GM12878 (cell line): ENCODE data around the gene PUSL1. TPM values are rescaled to one million over a fixed set of nuclear protein-coding genes. Genes with fewer than 3 reads are reported as not detected.

Experiments
- ATAC-seq: fragments of 200-7000 bp; cut with Tn5 transposase; 3 replicates; pipeline ENCODE4 v1.9.1; 2020; ENCODE audit warnings: mild to moderate bottlenecking, moderate library complexity
- BruUV-seq: library from RNA; stranded (reverse); fragments of 400-500 nt; replicated peaks from 2 replicates; lab custom pipeline; 2021; lab: Mats Ljungman, UMichigan
- CTCF ChIA-PET: fragments of 300-600 bp; sonication (Branson Sonifier 250); formaldehyde crosslinking; extraction: SDS; loops from one replicate; lab custom pipeline; 2021; ENCODE audit warnings: inconsistent platforms; lab: Yijun Ruan, JAX
- POLR2A ChIA-PET: fragments of 350-600 bp; formaldehyde crosslinking; extraction: SDS; loops from one replicate; lab custom pipeline; 2021; ENCODE audit warnings: inconsistent platforms; lab: Charles Lee
- RAD21 ChIA-PET: fragments of 300-600 bp; sonication (Branson Sonifier 250); formaldehyde crosslinking; loops from one replicate; lab custom pipeline; 2023; ENCODE audit warnings: antibody characterized with exemption; ENCODE audit not compliant: unreplicated experiment; lab: Charles Lee
- SMC1A ChIA-PET: fragments of 300-600 bp; sonication (Branson Sonifier 250); formaldehyde crosslinking; loops from one replicate; lab custom pipeline; 2023; ENCODE audit not compliant: unreplicated experiment, uncharacterized antibody; lab: Charles Lee
- DNase-seq: peaks from one replicate; pipeline ENCODE4 v3.0.0-alpha.2; 2011; ENCODE audit warnings: low read depth, low spot score
- FAIRE-seq: peaks from 3 replicates; lab custom pipeline; 2011; peaks lifted over from hg19 to GRCh38; lab: Jason Lieb, UNC
- H2AFZ ChIP-seq: 2 replicates; pipeline ENCODE4 v1.6.0; 2011; ENCODE audit warnings: low read depth, low read length, control low read depth; ENCODE audit not compliant: control insufficient read depth
- H3K27ac ChIP-seq: 2 replicates; pipeline ENCODE4 v1.5.1; 2011; ENCODE audit warnings: control low read depth; ENCODE audit not compliant: control insufficient read depth, insufficient read depth
- H3K27me3 ChIP-seq, 2 experiments: replicated peaks in 1 of 2; 2 replicates each; pipeline versions ENCODE4 v1.6.0 to v1.6.1; 2011; ENCODE audit warnings: low read length in 1 of 2; ENCODE audit not compliant: control insufficient read depth in 2 of 2, insufficient read depth in 2 of 2
- H3K36me3 ChIP-seq, 2 experiments: 2 replicates each; pipeline ENCODE4 v1.5.1; 2011; ENCODE audit warnings: low read length in 1 of 2; ENCODE audit not compliant: control insufficient read depth in 2 of 2, insufficient read depth in 2 of 2
- H3K4me1 ChIP-seq: 2 replicates; pipeline ENCODE4 v1.6.1; 2011; ENCODE audit warnings: mild to moderate bottlenecking, low read length, moderate library complexity, mixed read lengths; ENCODE audit not compliant: control insufficient read depth, insufficient read depth
- H3K4me2 ChIP-seq: 2 replicates; pipeline ENCODE4 v1.6.0; 2011; ENCODE audit warnings: control low read depth; ENCODE audit not compliant: control insufficient read depth, insufficient read depth
- H3K4me3 ChIP-seq: fragments of 200-600 bp; sonication (generic); 2 replicates; pipeline ENCODE4 v1.5.1; 2016
- H3K79me2 ChIP-seq: 2 replicates; pipeline ENCODE4 v1.6.0; 2011; ENCODE audit warnings: low read length; ENCODE audit not compliant: control insufficient read depth, insufficient read depth
- H3K9ac ChIP-seq: 2 replicates; pipeline ENCODE4 v1.8.0; 2011; ENCODE audit warnings: low read length, control low read depth, mixed read lengths; ENCODE audit not compliant: control insufficient read depth, insufficient read depth
- H3K9me3 ChIP-seq: replicated peaks from 3 replicates; pipeline ENCODE4 v1.5.1; 2011; ENCODE audit warnings: mild to moderate bottlenecking, low read length; ENCODE audit not compliant: control insufficient read depth, insufficient read depth
- H4K20me1 ChIP-seq: 2 replicates; pipeline ENCODE4 v1.6.0; 2011; ENCODE audit not compliant: control insufficient read depth, insufficient read depth
- CHD2 ChIP-seq: IDR thresholded peaks from 2 replicates; pipeline ENCODE4 v1.6.1; 2011; ENCODE audit warnings: low read depth, low read length, improper control_type of control experiment, borderline replicate concordance
- ETV6 ChIP-seq, 2 experiments: fragments of 450-650 bp in 1 of 2; IDR thresholded peaks in 1 of 2; conservative IDR thresholded peaks in 1 of 2; 2 replicates each; pipeline ENCODE4 v1.6.1; 2014; ENCODE audit warnings: antibody characterized with exemption in 1 of 2, borderline replicate concordance in 1 of 2, low read depth in 1 of 2, mild to moderate bottlenecking in 1 of 2, moderate library complexity in 1 of 2
- MYC ChIP-seq: IDR thresholded peaks from 2 replicates; pipeline ENCODE4 v1.6.1; 2011; ENCODE audit warnings: mild to moderate bottlenecking, low read length, moderate library complexity, inconsistent platforms; ENCODE audit not compliant: insufficient read depth, insufficient replicate concordance, insufficient read length, severe bottlenecking
- SMAD1 ChIP-seq: fragments of 450-650 bp; IDR thresholded peaks from 2 replicates; pipeline ENCODE4 v1.6.1; 2018; ENCODE audit warnings: mild to moderate bottlenecking, low read depth; ENCODE audit not compliant: partially characterized antibody
- TCF7 ChIP-seq: IDR thresholded peaks from 2 replicates; pipeline ENCODE4 v1.6.1; 2014; ENCODE audit warnings: antibody characterized with exemption, borderline replicate concordance
- ZNF592 ChIP-seq: fragments of 450-650 bp; IDR thresholded peaks from 2 replicates; pipeline ENCODE4 v1.6.1; 2017; ENCODE audit warnings: mild to moderate bottlenecking, moderate library complexity
- WGBS: methylation state at CpG from one replicate; pipeline ENCODE4 v1.1.6; 2016; ENCODE audit warnings: low lambda C conversion rate; ENCODE audit not compliant: insufficient replicate concordance, insufficient coverage; ENCODE audit errors: missing lambda C conversion rate; 5-methylcytosine and 5-hydroxymethylcytosine counted together
- in situ Hi-C: fragments of 300-500 bp; cut with MboI; formaldehyde crosslinking; loops from 9 replicates; pipeline ENCODE4 v1.14.3; 2018; ENCODE audit warnings: mixed read lengths
- intact Hi-C: fragments of 100-400 bp; cut with micrococcal nuclease; formaldehyde crosslinking; loops from one replicate; pipeline ENCODE4 v1.14.2; 2022; ENCODE audit not compliant: unreplicated experiment
- polyA plus RNA-seq, 11 experiments: library from polyadenylated mRNA; depleted of rRNA in 4 of 11; unstranded in 6 of 11; stranded (reverse) in 5 of 11; fragments of >200 nt; fragmentation: Nextera tagmentation in 4 of 11; fragmentation: Illumina TruSeq in 1 of 11; extraction: Ambion mirVana in 4 of 11; extraction: Trizol in 1 of 11; gene quantifications; 1 replicate in 1 of 11; 2 replicates in 10 of 11; pipeline versions ENCODE4 v1.2.1 to v1.2.3, GENCODE V29; 2011 to 2016; ENCODE audit warnings: inconsistent platforms in 2 of 11, missing spikeins in 2 of 11, low read depth in 1 of 11
- total RNA-seq, 4 experiments: library from RNA; depleted of rRNA in 3 of 4; stranded (reverse); fragments of >200 nt in 3 of 4; fragmentation: Illumina TruSeq in 1 of 4; extraction: Trizol in 1 of 4; gene quantifications; 2 replicates each; pipeline versions ENCODE4 v1.2.1 to v1.2.3, GENCODE V29; 2013 to 2021
- TF ChIP-seq, protein P1 (sequence below): IDR thresholded peaks from 2 replicates; pipeline ENCODE4 v1.6.1; 2011; ENCODE audit warnings: borderline replicate concordance, low read depth, mild to moderate bottlenecking, moderate library complexity, low read length; ENCODE audit not compliant: insufficient read depth, poor library complexity, severe bottlenecking

PUSL1 gene
- total and polyA plus RNA-seq, 10 of the 15 experiments (the other 5 are each of a cell fraction or from before 2014, with no cell fraction given): 0.16 to 28.4 (median 15.1) TPM

DNA sequence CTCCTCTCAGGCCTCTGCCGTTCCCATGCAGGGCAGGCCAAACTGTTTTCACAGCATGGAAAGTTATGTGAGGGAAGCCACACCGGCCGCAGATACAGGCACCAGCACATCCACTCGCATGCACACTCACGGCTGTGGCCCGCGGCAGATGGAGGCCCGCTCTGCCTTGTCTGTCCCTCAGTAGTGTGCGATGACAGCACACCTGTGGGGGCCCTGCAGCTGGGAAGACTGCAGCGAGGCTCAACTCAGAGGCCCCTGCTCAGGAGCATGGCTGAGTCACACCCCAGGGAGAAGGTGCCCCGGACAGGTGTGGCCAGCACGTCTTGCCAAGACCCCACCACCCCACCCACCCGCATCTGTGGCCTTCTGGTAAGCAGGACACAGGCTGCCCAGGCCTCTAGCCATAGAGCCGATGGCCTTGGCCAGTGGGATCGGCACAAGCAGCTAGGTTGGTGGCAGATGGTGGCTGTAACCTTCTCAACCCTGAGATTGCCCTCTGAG, 33.4 kb upstream of the PUSL1 start:
- no peak overlapping the region for H3K4me2 ChIP-seq
- ChIA-PET SMC1A (no interaction called here), RAD21 (no interaction called here), CTCF (interaction anchor here (0.6 to 1.0 kb wide), 2 partner anchors 14 to 154 kb away, joined by 3 to 4 read pairs; no protein-coding TSS in a partner anchor), POLR2A (no interaction called here)
- H3K9ac ChIP-seq: no peak overlapping the region
- peaks cover 36% of the 10 kb centered on the region for H3K79me2 ChIP-seq
- FAIRE-seq (no peak), ATAC-seq (no peak), DNase-seq (no peak)
- peaks cover 0 to 4% of the 10 kb centered on the region in 2 experiments; a peak in 1 of 4 replicates for H3K36me3 ChIP-seq
- no peak overlapping the region for H3K27ac ChIP-seq
- in situ Hi-C loops (no loop called here), intact Hi-C loops (no loop called here)
- no peak overlapping the region for H2AFZ ChIP-seq
- no TSS peak for BruUV-seq
- TF ChIP-seq, protein P1, sequence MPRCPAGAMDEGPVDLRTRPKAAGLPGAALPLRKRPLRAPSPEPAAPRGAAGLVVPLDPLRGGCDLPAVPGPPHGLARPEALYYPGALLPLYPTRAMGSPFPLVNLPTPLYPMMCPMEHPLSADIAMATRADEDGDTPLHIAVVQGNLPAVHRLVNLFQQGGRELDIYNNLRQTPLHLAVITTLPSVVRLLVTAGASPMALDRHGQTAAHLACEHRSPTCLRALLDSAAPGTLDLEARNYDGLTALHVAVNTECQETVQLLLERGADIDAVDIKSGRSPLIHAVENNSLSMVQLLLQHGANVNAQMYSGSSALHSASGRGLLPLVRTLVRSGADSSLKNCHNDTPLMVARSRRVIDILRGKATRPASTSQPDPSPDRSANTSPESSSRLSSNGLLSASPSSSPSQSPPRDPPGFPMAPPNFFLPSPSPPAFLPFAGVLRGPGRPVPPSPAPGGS: no peak
- no peak for TF ChIP-seq SMAD1
- no peak for TF ChIP-seq CHD2
- TF ChIP-seq ETV6 (conservative IDR thresholded peaks at IDR 0.05 in 1 of 2, IDR thresholded peaks at IDR 0.05 in 1 of 2; ENCODE audit: borderline replicate concordance in 1 of 2, low read depth in 1 of 2): no peak
- no peak for TF ChIP-seq ZNF592
- no peak for TF ChIP-seq TCF7
- TF ChIP-seq MYC: no peak
- WGBS: 94% methylated on average over 15 of the region's 15 CpGs
- H3K4me1 ChIP-seq: peaks cover 18% of the 10 kb centered on the region
- H3K9me3 ChIP-seq: no peaks in the 10 kb centered on the region
- H3K4me3 ChIP-seq: no peak overlapping the region
- no peaks in the 10 kb centered on the region for H3K27me3 ChIP-seq
- peaks cover 4% of the 10 kb centered on the region; the same call in 1 of the 2 replicates for H4K20me1 ChIP-seq
